CD4-positive, CD25-positive, alpha-beta regulatory T cell (primary cell): ENCODE measurements around the gene MDM4. TPM values are rescaled to one million over a fixed set of nuclear protein-coding genes. Genes with fewer than 3 reads are reported as not detected.

ENCODE experiments used
- ATAC-seq, 2 donors: fragments of 150-1000 bp; cut with Tn5 transposase; one replicate each; pipeline ENCODE4 v1.10.0; 2021; ENCODE audit warnings: low read depth in 2 of 2, moderate number of reproducible peaks in 2 of 2, moderate library complexity in 1 of 2
- DNase-seq, 3 donors: peaks; one replicate each; pipeline versions ENCODE4 v3.0.0 to v3.0.0-alpha.2; 2012 to 2022; ENCODE audit warnings: mixed read lengths in 1 of 3
- H3K27ac ChIP-seq: one replicate; pipeline ENCODE4 v1.7.0; 2013; ENCODE audit warnings: mild to moderate bottlenecking, low read length; ENCODE audit not compliant: insufficient read depth, poor library complexity, severe bottlenecking
- H3K27me3 ChIP-seq: one replicate; pipeline ENCODE4 v1.7.0; 2013; ENCODE audit warnings: low read length; ENCODE audit not compliant: control insufficient read depth, insufficient read depth
- H3K36me3 ChIP-seq: one replicate; pipeline ENCODE4 v1.7.0; 2013; ENCODE audit warnings: mild to moderate bottlenecking, low read length, moderate library complexity; ENCODE audit not compliant: control insufficient read depth, insufficient read depth
- H3K4me1 ChIP-seq: 2 replicates; pipeline ENCODE4 v1.7.0; 2013; ENCODE audit warnings: mild to moderate bottlenecking, low read length; ENCODE audit not compliant: insufficient read depth, control insufficient read depth, poor library complexity, severe bottlenecking
- H3K4me3 ChIP-seq: one replicate; pipeline ENCODE4 v1.7.0; 2013; ENCODE audit warnings: low read depth, mild to moderate bottlenecking, low read length, moderate library complexity
- H3K9me3 ChIP-seq, 2 experiments: 1 replicate in 1 of 2; 2 replicates in 1 of 2; pipeline ENCODE4 v1.7.0; 2013; ENCODE audit warnings: low read length in 2 of 2, mild to moderate bottlenecking in 1 of 2, moderate library complexity in 1 of 2; ENCODE audit not compliant: control insufficient read depth in 2 of 2
- H3K27ac Mint-ChIP-seq, 3 donors: one replicate each; pipeline ENCODE4 v1.8.0; 2020 to 2022; ENCODE audit warnings: mild to moderate bottlenecking in 3 of 3, mixed read lengths in 3 of 3, moderate library complexity in 2 of 3
- H3K27me3 Mint-ChIP-seq: one replicate; pipeline ENCODE4 v1.8.0; 2022; ENCODE audit warnings: mild to moderate bottlenecking, mixed read lengths
- H3K36me3 Mint-ChIP-seq: one replicate; pipeline ENCODE4 v1.8.0; 2020; ENCODE audit warnings: mixed read lengths
- H3K4me1 Mint-ChIP-seq, 4 donors: one replicate each; pipeline ENCODE4 v1.8.0; 2020 to 2022; ENCODE audit warnings: mixed read lengths in 4 of 4, mild to moderate bottlenecking in 1 of 4
- H3K4me3 Mint-ChIP-seq, 4 donors: one replicate each; pipeline ENCODE4 v1.8.0; 2020 to 2022; ENCODE audit warnings: mild to moderate bottlenecking in 4 of 4, mixed read lengths in 4 of 4, moderate library complexity in 3 of 4
- H3K9me3 Mint-ChIP-seq, 7 donors: one replicate each; pipeline ENCODE4 v1.8.0; 2020 to 2022; ENCODE audit warnings: mixed read lengths in 7 of 7, mild to moderate bottlenecking in 3 of 7, moderate library complexity in 2 of 7
- polyA plus RNA-seq, 4 donors: library from polyadenylated mRNA; unstranded; fragments of 300-500 nt; fragmentation: Illumina TruSeq; gene quantifications; one replicate each; pipeline ENCODE4 v1.2.3, GENCODE V29; 2021
- total RNA-seq: library from RNA; stranded (reverse); gene quantifications from one replicate; pipeline ENCODE4 v1.2.3, GENCODE V29; 2022

MDM4 gene
- total and polyA plus RNA-seq, 5 donors from 2014 or later = 10.0 to 263 (median 11.7) TPM

GRCh38 chr1:204493984-204494280, 22.3 kb upstream of the MDM4 start:
- Mint-ChIP-seq H3K4me1 (peaks cover 15 to 53% (median 39%) of the 10 kb centered on the region in 4 donors), H3K27me3 (peaks cover 14% of the 10 kb centered on the region), H3K4me3 (peak overlapping the region; percentile 88 to 98 (median 92)), H3K9me3 (no peaks in the 10 kb centered on the region), H3K27ac (peak overlapping the region; percentile 91 to 98 (median 97)), H3K36me3 (no peaks in the 10 kb centered on the region)
- H3K9me3 ChIP-seq = no peaks in the 10 kb centered on the region
- no peaks in the 10 kb centered on the region for H3K27me3 ChIP-seq
- ATAC-seq (peak; percentile 43 to 49), DNase-seq (peak; percentile 23 to 72 (median 56))
- peaks cover 34% of the 10 kb centered on the region for H3K4me1 ChIP-seq
- H3K27ac ChIP-seq = peak overlapping the region; percentile 77
- peak overlapping the region; percentile 93 for H3K4me3 ChIP-seq
- H3K36me3 ChIP-seq = peaks cover 5% of the 10 kb centered on the region

GRCh38 chr1:204494281-204495077, 21.7 kb upstream of the MDM4 start, which contains the start of gene PIK3C2B:
Gene PIK3C2B, minus strand, starts transcription at chr1:204494805. Its CDS starts 25,003 bp downstream, at chr1:204469802.
- peak within 1 kb of the TSS; percentile 88 to 98 (median 92) for H3K4me3 Mint-ChIP-seq
- DNase-seq = peak; percentile 55 to 77 (median 74)
- H3K4me1 Mint-ChIP-seq = peaks cover 15 to 53% (median 37%) of the 10 kb centered on the region in 4 donors
- H3K27me3 Mint-ChIP-seq = peaks cover 14% of the 10 kb centered on the region
- peaks cover 34% of the 10 kb centered on the region for H3K4me1 ChIP-seq
- H3K27me3 ChIP-seq = no peaks in the 10 kb centered on the region
- no peaks in the 10 kb centered on the region for H3K9me3 ChIP-seq
- ATAC-seq = peak; percentile 79 to 85
- H3K27ac ChIP-seq = peak within 1 kb of the TSS; percentile 77
- H3K36me3 ChIP-seq = peaks cover 5% of the 10 kb centered on the region
- H3K4me3 ChIP-seq = peak within 1 kb of the TSS; percentile 93
- peak within 1 kb of the TSS; percentile 91 to 98 (median 97) for H3K27ac Mint-ChIP-seq
- H3K36me3 Mint-ChIP-seq = no peaks in the 10 kb centered on the region
- no peaks in the 10 kb centered on the region for H3K9me3 Mint-ChIP-seq

- peak in 2 of 3 donors; percentile 18 to 51 for DNase-seq
- Mint-ChIP-seq H3K36me3 (no peaks in the 10 kb centered on the region), H3K27me3 (peaks cover 16% of the 10 kb centered on the region), H3K4me1 (peaks cover 15 to 48% (median 36%) of the 10 kb centered on the region in 4 donors), H3K4me3 (peak overlapping the region; percentile 88 to 98 (median 92)), H3K9me3 (no peaks in the 10 kb centered on the region), H3K27ac (peak overlapping the region; percentile 74 to 98 (median 91))
- peak overlapping the region; percentile 77 for H3K27ac ChIP-seq
- H3K36me3 ChIP-seq = peaks cover 1% of the 10 kb centered on the region
- ATAC-seq = no peak
- H3K27me3 ChIP-seq = no peaks in the 10 kb centered on the region
- H3K4me1 ChIP-seq = peaks cover 34% of the 10 kb centered on the region
- H3K4me3 ChIP-seq = peak overlapping the region; percentile 93
- no peaks in the 10 kb centered on the region for H3K9me3 ChIP-seq
These were observed 21.0 kb upstream of the MDM4 start for GRCh38 chr1:204495078-204495753.

DNA sequence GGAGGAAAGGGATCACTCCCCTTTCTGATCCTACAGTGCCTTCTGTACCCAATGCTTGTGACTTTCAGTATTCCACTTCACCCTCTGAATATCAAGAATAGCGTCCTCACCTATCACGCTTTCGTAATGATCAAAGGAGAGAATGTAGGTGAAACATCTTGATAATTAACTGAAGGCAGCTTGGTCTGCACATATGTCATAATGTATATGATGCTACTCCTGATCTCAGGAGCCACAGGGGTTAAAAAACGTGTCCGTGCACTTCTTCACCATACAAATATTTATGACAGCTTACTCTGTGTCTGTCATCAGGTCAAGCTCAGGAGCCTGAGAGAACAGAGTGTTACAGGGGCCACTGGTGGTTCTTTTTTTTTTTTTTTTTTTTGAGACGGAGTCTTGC, 20.4 kb upstream of the MDM4 start:
- Mint-ChIP-seq H3K9me3 (no peaks in the 10 kb centered on the region), H3K27me3 (peaks cover 19% of the 10 kb centered on the region), H3K36me3 (no peaks in the 10 kb centered on the region), H3K4me1 (peaks cover 15 to 45% (median 35%) of the 10 kb centered on the region in 4 donors), H3K27ac (peak overlapping the region; percentile 34 to 91 (median 84)), H3K4me3 (peak overlapping the region; percentile 88 to 98 (median 92))
- H3K27me3 ChIP-seq = no peaks in the 10 kb centered on the region
- no peaks in the 10 kb centered on the region for H3K36me3 ChIP-seq
- H3K9me3 ChIP-seq = no peaks in the 10 kb centered on the region
- ATAC-seq (no peak), DNase-seq (no peak)
- H3K27ac ChIP-seq = no peak overlapping the region
- H3K4me3 ChIP-seq = peak overlapping the region; percentile 93
- peaks cover 34% of the 10 kb centered on the region for H3K4me1 ChIP-seq

DNA sequence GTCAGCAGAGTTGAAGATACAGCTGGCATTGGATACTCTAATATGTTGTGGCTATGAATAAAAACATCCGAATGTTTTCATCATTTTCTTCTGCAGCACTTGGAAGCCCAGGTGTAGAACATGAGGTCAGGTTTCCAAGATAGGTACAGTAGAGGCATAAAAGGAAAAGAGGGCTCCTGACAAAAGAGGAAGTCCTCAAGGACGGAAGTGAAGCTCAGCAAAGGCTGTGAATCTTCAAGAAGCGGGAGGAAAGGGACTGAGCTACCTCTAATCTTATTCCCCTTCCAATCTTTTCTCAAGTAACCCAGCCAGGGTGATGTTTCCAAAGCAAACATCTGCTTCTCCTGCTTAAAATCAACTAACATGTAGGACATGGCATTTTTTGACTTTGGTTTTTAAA, 17.2 kb upstream of the MDM4 start:
- Histone ChIP-seq H3K4me3 (no peak overlapping the region), H3K36me3 (no peaks in the 10 kb centered on the region), H3K4me1 (peaks cover 16% of the 10 kb centered on the region), H3K27me3 (no peaks in the 10 kb centered on the region), H3K27ac (no peak overlapping the region), H3K9me3 (no peaks in the 10 kb centered on the region)
- Mint-ChIP-seq H3K27ac (no peak overlapping the region), H3K27me3 (peaks cover 18% of the 10 kb centered on the region), H3K9me3 (peaks cover 0 to 2% (median 0%) of the 10 kb centered on the region in 7 donors), H3K36me3 (no peaks in the 10 kb centered on the region), H3K4me1 (peaks cover 12 to 28% (median 18%) of the 10 kb centered on the region in 4 donors), H3K4me3 (peak overlapping the region in 1 of 4 donors; percentile 11)
- ATAC-seq (no peak), DNase-seq (no peak)

DNA sequence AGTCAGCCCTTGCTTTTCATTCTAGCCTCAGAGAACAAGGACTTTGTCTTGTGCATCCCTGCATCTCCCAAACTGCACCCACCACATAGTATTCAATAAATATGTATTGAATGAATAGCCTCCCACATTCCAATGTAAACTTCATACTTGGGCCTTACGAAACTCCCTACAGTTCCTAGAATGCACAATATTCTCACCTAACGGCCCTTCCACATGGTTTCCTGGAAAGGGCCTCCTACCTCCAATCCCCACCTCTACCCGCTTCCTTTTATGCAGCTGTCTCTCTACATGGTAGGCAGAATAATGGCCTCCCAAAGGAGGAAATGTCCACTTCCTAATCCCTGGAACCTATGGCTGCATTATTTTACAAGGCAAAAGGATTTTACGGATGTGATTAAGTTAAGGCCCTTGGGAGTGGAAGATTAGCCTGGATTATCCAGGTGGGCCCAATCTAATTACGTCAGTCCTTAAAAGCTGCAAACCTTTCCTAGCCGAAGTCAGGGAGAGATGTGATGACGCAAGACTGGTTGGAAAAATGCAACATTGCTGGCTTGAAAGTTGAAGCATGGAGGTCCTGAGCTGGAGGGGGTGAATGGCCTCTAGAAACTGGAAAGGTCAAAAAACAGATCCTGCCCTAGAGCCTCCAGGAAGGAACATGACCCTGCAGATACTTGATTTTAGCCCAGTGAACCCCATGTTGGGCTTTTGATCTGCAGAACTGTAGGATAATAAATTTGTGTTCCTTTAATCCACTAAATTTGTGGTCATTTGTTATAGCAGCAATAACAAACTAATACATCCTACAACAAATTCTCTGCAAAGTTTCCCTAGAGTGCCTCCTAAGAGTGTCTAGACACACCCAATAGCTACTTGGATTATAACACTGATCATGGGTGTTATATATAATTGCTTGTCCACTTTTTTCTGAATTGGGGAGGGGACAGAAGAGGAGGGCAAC, 16.4 kb upstream of the MDM4 start:
- ATAC-seq = no peak
- H3K4me3 Mint-ChIP-seq = peak overlapping the region in 1 of 4 donors; percentile 11
- H3K27ac Mint-ChIP-seq = peak overlapping the region in 1 of 3 donors; percentile 49

GRCh38 chr1:204502241-204502640, 14.0 kb upstream of the MDM4 start:
- Mint-ChIP-seq H3K36me3 (peaks cover 9% of the 10 kb centered on the region), H3K27ac (no peak overlapping the region), H3K9me3 (peaks cover 0 to 11% (median 4%) of the 10 kb centered on the region in 7 donors), H3K4me1 (peaks cover 17 to 29% (median 21%) of the 10 kb centered on the region in 4 donors), H3K4me3 (peak overlapping the region in 1 of 4 donors; percentile 47), H3K27me3 (peaks cover 33% of the 10 kb centered on the region)
- DNase-seq (no peak), ATAC-seq (no peak)
- H3K27ac ChIP-seq = no peak overlapping the region
- H3K9me3 ChIP-seq = no peaks in the 10 kb centered on the region
- H3K36me3 ChIP-seq = no peaks in the 10 kb centered on the region
- H3K4me1 ChIP-seq = peaks cover 10% of the 10 kb centered on the region
- no peak overlapping the region for H3K4me3 ChIP-seq
- no peaks in the 10 kb centered on the region for H3K27me3 ChIP-seq

More for the DNA sequence above, 16.4 kb upstream of the MDM4 start:
- no peak overlapping the region for H3K4me3 ChIP-seq
- Mint-ChIP-seq H3K27me3 (peaks cover 18% of the 10 kb centered on the region), H3K9me3 (peaks cover 0 to 2% (median 0%) of the 10 kb centered on the region in 7 donors), H3K4me1 (peaks cover 12 to 25% (median 17%) of the 10 kb centered on the region in 4 donors), H3K36me3 (no peaks in the 10 kb centered on the region)
- no peaks in the 10 kb centered on the region for H3K9me3 ChIP-seq
- H3K4me1 ChIP-seq = peaks cover 10% of the 10 kb centered on the region
- H3K27me3 ChIP-seq = no peaks in the 10 kb centered on the region
- H3K27ac ChIP-seq = no peak overlapping the region
- H3K36me3 ChIP-seq = no peaks in the 10 kb centered on the region
- no peak for DNase-seq
